H4 (cell line): ENCODE results near the gene LSM7. TPM values are rescaled to one million over a fixed set of nuclear protein-coding genes. Genes with fewer than 3 reads are reported as not detected.
"Not testable (repeated sequence)": the region's sequence is repeated elsewhere in the genome, so short reads cannot be mapped to it uniquely, and the experiment has no call there.

ENCODE experiments used
- DNase-seq: peaks from one replicate; pipeline ENCODE4 v3.0.0-alpha.2; 2015; ENCODE audit warnings: low spot score
- total RNA-seq: library from RNA; depleted of rRNA; stranded (reverse); fragments of >200 nt; shearing (Covaris generic); gene quantifications from 2 replicates; pipeline ENCODE4 v1.2.3, GENCODE V29; 2014

The LSM7 gene
- total RNA-seq, 1 experiment from 2014 or later: 259 TPM

GRCh38 chr19:2302319-2303210 lies 25.8 kb downstream of the LSM7 start:
- DNase-seq: no peak

- no peak for DNase-seq
Measured at GRCh38 chr19:2300533-2300932, 27.9 kb downstream of the LSM7 start.

- no peak for DNase-seq
Measured at GRCh38 chr19:2296141-2296540, 32.2 kb downstream of the LSM7 start.

DNA sequence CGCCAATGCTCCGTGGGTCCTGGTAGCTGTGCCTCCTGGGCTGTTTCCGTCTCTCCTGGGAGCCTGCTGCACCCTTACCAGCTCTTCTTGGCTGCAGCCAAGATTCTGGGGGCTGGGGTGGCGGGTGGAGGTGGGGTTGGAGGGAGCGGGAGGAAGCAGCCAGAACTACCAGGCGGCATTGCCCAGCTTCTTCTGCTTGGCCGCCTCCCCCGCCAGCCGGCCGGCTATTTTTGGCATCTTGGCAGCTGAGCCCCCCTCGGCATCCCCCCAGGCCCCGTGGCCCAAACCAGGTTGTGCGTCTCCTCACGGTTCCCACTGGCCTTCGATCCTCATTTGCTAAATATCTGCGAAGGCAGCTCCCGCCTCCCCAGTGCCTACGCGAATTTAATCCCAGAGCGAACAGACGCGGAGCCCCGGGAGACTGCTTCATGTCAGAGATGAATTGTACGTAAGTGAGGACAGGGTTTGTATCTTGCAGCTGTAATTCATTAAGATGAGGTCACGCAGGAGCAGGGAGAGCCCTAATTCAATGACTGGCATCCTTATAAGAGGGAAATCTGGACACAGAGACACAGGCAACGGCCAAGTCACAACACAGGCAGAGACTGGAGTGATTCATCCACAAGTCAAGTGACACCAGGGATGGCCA lies 33.6 kb downstream of the LSM7 start:
- no peak for DNase-seq

GRCh38 chr19:2291185-2291751 lies 37.1 kb downstream of the LSM7 start:
- no peak for DNase-seq

- no peak for DNase-seq
Measured at GRCh38 chr19:2290441-2291184, 37.8 kb downstream of the LSM7 start.

DNA sequence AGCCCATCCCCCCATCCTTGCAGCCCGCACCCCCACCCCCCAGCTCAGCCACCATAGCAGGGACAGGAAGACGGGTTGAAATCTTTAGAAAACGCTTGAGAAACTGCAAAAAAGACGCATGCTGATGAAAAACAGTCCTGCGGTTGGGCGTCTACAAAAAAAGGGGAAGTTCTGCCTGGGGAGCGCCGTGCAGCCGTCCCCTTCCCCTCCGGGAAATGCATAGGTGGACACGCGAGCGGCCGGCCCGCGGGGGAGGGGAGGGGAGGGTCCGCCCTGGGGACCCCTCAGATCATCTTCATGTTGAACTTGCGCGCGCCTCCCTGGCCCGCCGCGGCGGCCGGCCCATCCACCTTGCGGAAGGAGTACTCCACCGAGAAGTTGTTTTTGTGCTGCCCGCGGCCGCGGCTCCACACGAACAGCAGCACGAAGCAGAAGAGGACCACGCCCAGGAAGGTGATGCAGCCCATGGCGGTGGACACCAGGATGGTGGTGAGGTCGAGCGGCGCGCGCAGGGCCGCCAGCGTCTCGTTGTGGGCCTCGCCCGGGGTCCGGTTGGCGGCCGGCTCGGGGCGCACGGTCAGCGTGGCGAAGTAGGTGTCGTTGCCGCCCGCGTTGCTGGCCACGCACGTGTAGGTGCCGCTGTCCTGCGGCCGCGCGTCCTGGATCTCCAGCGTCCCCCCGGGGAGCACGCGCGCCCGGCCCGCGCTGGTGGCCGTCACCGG lies 38.5 kb downstream of the LSM7 start:
- no peak for DNase-seq

DNA sequence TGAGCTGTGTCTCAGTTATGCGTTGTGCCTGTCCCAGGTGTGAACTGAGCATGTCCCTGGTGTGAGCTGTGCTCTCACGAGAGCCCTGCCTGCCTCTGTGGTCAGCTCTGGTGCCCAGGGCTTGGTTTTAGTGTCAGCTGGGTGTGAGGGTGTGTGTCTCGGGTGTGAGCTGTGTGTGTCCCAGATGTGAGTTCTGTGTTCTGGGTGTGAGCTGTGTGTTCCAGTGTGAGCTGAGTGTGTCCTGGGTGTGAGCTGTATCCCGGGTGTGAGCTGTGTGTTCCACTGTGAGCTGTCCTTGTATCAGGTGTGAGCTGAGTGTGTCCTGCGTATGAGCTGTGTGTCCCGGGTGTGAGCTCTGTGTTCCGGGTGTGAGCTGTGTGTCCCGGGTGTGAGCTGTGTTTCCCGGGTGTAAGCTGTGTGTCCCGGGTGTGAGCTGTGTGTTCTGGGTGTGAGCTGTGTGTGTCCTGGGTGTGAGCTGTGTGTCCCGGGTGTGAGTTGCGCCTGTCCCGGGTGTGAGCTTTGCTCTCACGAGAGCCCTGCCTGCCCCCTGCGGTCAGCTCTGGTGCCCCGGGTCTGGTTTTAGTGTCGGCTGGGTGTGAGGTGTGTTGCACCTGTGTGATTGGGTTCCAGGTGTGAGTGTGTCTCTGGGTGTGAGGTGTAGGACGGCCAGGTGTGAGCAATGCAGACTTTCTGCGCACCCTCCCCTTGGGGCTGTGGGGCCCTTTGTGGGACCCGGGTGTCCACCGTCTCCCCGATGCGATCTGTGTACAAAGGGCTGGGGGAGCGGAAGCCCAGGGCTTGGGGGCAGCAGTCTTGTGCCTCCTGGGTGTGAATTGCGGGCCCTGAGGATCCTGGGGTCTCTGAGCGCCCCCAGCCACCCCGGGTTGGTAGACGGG lies 39.3 kb downstream of the LSM7 start:
- DNase-seq: no peak

DNA sequence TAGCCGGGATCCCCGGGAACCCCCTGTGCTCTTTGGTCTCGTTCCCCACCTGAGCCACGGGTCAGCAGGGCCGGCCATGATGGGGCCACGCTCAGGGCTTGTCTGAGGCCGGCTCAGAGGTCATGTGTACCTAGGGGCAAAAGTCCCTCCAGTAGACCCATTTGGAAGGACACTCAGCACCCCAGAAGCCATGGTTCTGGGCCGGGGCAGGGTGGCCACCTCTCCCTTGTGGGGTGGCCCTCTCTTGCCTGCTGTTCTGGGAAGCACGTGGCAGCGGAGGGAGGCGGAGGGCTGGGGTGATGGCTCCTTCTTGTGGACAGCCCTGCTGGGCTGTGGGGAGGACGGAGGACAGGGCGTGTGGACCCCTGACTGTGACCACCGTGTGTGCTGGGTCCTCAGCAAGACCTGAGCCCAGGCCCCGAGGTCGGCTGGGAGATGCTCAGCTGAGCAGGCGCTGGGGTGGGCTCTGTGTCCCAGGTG lies 40.0 kb downstream of the LSM7 start:
- DNase-seq: no peak

DNA sequence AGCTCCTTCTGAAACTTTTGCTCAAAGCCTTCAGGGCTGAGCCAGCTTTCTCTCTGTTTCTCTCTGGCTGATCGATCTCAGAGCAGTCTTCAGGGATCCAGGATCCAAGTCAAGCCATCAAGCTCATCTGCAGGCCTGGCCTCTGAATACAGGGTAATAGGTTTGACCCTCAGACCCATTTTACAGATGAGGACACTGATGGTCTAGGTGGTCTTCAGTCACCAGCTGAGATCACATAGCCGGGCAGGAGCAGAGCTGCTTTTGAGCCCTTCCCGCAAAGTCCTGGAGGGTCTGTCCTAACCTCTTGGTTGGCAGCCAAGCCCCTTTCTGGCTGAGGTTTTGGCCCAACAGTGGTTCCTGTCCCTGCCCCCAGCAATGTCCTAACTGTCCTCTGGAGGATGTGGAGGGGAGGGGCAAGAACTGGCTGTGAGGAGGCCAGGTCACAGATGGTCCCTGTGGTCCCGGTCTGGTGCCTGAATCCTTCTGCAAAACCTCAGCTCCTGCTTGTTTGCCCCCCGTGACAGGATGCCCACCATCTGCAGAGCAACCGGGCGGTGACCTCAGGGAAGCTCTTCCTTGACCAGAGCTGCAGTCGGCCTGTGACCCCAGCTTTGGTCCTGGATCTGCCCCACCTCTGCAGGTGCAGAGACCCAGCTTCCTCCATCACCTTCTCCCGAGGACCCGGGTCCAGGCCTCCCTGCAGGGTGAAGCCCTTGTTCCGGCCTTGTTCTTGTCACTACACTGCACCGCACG lies 40.6 kb downstream of the LSM7 start:
- DNase-seq: no peak

DNA sequence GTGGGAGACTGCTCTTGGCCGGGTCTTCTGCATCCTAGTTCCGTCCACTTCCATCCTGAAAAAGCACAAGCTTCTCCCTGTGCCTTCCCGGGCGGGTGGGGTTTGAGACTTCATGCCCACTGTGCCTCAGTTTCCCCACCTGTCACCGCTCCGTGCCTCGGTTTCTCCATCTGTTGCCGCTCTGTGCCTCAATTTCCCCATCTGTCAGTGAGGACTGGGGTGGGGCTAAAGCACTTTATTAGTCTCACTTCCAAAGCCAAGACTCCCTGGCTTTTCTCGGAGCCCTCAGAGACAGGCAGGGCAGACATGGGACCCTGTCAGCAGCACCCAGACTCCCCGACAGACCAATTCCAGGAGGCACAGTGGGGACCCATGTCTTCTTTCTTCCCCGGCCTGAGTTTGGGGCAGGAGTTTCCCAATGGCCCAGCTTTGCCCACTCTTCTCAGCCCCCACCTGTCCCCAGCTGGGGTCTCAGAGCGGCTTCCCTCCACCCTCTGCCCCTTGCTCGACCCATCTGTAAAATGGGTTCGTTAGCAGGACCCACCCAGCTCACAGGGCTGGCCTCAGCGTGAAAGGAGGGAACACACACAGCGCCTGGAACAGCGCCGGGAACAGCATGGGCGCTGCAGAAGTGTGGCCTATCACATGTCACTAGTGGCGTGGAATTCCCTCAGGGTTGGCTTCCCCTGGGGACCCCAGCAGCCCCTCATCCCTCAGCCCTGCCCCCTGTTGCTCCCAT lies 41.8 kb downstream of the LSM7 start:
- DNase-seq: no peak

GRCh38 chr19:2283835-2284507 lies 44.4 kb downstream of the LSM7 start:
- DNase-seq: no peak

DNA sequence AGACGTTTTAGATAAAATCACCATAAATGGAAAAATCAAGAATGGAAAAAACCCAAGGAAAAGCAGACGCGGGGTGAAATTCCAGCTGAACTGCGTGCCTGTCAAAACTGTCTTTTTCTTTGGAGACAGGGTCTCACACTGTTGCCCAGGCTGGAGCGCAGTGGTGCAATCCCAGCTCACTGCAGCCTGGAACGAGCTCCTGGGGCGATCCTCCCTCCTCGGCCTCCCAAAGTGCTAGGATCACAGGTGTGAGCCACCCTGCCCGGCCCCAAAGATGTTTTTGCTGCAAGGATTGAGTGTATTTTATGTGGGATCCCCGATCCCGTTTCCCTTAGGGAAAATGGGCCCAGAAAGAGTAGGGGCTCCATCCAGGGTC lies 45.5 kb downstream of the LSM7 start:
- no peak for DNase-seq

DNA sequence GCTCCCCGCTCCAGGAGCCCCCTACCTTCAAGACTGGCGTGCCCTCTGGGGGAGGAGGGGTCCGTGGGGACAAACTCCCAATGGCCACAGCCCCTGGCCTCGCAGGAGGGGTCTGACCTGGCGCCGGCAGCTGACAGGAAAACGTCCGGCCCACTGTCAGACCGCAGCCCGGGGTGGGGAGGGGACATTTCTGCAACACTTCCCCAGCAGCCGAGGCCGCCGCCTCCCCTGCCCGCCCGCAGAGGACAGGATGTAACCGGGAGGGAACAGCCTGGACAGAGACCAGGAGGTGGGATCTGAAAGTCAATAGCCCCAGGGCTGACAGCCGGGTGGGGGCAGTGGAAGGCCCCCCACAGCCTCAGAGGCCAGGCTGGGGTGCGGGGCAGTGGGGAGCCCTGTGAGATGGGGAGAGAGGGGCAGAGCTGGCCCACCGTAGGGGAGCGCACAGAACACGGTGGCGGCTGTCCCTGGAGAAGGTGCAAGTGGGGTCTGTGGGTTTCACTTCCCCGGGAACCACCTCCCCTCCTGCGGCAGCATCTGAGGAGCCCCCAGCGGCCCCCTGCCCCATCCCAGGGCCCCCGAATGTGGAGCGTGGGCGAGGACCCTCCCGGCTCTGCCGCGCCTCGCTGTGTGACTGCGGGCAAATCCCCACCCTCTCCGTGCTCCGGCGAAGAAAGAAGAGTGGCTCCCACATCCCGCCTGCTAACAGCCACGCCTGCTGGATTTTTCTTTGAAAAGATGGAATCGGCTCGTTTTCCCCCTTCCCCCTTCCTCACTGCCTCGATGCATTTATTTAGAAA lies 46.1 kb downstream of the LSM7 start, which contains the start of gene PEAK3:
PEAK3 (minus strand) TSS at position 114 of the 800 bp plus-strand sequence. CDS start 1,244 bp downstream, outside the sequence.
- DNase-seq: no peak

DNA sequence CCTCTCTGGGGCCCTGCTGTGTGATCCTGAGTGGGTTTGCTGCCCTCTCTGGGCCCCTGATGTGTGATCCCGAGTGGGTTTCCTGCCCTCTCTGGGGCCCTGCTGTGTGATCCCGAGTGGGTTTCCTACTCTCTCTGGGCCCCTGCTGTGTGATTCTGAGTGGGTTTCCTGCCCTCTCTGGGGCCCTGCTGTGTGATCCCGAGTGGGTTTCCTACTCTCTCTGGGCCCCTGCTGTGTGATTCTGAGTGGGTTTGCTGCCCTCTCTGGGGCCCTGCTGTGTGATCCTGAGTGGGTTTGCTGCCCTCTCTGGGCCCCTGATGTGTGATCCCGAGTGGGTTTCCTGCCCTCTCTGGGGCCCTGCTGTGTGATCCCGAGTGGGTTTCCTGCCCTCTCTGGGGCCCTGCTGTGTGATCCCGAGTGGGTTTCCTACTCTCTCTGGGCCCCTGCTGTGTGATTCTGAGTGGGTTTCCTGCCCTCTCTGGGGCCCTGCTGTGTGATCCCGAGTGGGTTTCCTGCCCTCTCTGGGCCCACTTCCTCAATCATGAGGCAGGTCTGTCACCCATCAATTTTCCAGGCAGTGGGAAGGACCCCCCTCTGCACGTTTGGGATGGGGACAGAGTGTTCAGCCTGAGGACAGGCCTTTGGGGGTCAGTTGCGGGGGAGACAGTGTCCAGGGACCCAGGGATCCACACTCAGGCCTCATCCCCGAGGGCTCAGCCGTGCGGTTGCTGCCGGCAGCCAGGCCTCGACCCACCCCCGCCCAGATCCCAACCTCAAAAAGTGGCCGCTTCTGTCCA lies 46.9 kb downstream of the LSM7 start:
- DNase-seq: not testable (repeated sequence)

- DNase-seq: no peak
Measured at GRCh38 chr19:2280633-2281264, 47.6 kb downstream of the LSM7 start.
